SK-N-SH treated with all-trans-retinoic acid at 6 μM for 48 hours (cell line): Measurements from ENCODE around the gene SMAP1.

ENCODE experiments used
- ESRRG ChIP-seq: fragments of 250-450 bp; sonication (Bioruptor Pico); IDR thresholded peaks from 2 replicates; pipeline ENCODE4 v1.6.1; 2021; ENCODE audit warnings: mild to moderate bottlenecking
- POU6F1 ChIP-seq: fragments of 250-450 bp; sonication (Bioruptor Pico); IDR thresholded peaks from 2 replicates; pipeline ENCODE4 v1.8.0; 2021; ENCODE audit warnings: low read depth, mild to moderate bottlenecking, moderate library complexity, borderline replicate concordance
- TOX ChIP-seq: fragments of 250-450 bp; sonication (Bioruptor Pico); IDR thresholded peaks from 2 replicates; pipeline ENCODE4 v1.8.0; 2021; ENCODE audit warnings: mild to moderate bottlenecking, moderate library complexity, borderline replicate concordance
- ZFP30 ChIP-seq: fragments of 450-650 bp; formaldehyde crosslinking; IDR thresholded peaks from 2 replicates; pipeline ENCODE4 v1.5.0; 2022; ENCODE audit warnings: mild to moderate bottlenecking, moderate library complexity
- ZNF565 ChIP-seq: fragments of 450-650 bp; formaldehyde crosslinking; conservative IDR thresholded peaks from 2 replicates; pipeline ENCODE4 v1.5.0; 2020; ENCODE audit warnings: low read depth, mild to moderate bottlenecking, moderate library complexity
- TF ChIP-seq, protein P1 (sequence below): fragments of 250-450 bp; sonication (Bioruptor Pico); IDR thresholded peaks from 2 replicates; pipeline ENCODE4 v1.8.0; 2020; ENCODE audit warnings: mild to moderate bottlenecking, moderate library complexity, borderline replicate concordance

DNA sequence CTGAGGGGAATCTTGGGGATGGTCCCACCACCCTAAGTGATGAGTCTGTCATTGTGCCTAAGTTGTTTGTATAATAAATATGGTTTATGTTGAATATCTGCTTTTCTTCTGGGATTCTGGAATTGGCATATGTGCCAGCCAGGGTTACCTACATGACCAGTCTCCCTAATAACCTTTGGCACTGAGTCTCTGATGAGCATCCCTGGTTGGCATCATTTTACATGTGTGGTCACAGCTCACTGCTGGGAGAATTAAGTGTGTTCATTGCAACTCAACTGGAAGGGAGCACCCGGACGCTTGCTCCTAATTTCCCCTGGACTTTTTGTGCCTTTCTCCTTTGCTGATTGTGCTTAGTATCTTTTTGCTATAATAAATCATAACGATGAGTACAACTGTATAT is 8.1 kb downstream of the SMAP1 start:
- TF ChIP-seq, protein P1, sequence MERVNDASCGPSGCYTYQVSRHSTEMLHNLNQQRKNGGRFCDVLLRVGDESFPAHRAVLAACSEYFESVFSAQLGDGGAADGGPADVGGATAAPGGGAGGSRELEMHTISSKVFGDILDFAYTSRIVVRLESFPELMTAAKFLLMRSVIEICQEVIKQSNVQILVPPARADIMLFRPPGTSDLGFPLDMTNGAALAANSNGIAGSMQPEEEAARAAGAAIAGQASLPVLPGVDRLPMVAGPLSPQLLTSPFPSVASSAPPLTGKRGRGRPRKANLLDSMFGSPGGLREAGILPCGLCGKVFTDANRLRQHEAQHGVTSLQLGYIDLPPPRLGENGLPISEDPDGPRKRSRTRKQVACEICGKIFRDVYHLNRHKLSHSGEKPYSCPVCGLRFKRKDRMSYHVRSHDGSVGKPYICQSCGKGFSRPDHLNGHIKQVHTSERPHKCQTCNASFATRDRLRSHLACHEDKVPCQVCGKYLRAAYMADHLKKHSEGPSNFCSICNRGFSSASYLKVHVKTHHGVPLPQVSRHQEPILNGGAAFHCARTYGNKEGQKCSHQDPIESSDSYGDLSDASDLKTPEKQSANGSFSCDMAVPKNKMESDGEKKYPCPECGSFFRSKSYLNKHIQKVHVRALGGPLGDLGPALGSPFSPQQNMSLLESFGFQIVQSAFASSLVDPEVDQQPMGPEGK: no peak
- TF ChIP-seq TOX (CRISPR knock-in tag) (no peak), ZNF565 (CRISPR knock-in tag) (no peak), ESRRG (no peak), ZFP30 (CRISPR knock-in tag) (no peak), POU6F1 (no peak)
